GM19438 (cell line): ENCODE data around the gene CCL7.

Source experiments
- ATAC-seq: cut with Tn5 transposase; IDR thresholded peaks from one replicate; pipeline ENCODE4 v1.9.1; 2021; ENCODE audit warnings: low read depth; ENCODE audit not compliant: unreplicated experiment

The CCL7 gene

DNA sequence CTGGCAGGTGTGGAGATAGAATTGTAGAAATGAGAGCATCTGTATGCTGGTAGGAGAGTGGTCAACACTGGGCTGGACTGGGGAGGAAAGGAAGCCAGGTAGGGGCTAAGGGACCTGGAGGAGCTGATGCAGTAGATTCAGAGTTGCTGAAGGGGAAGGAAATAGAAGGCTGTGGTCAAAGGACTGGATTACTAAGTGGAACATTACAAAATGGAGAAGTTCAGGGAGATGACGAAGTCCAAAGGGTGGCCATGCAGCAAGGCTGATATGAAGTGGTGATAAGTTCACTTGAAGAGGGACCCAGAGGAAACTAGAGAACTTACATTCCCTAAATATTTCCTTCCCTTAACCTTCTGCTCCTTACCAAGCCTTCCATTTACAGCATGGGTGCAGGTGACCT is 23.6 kb upstream of the CCL7 start:
- no peak for ATAC-seq

DNA sequence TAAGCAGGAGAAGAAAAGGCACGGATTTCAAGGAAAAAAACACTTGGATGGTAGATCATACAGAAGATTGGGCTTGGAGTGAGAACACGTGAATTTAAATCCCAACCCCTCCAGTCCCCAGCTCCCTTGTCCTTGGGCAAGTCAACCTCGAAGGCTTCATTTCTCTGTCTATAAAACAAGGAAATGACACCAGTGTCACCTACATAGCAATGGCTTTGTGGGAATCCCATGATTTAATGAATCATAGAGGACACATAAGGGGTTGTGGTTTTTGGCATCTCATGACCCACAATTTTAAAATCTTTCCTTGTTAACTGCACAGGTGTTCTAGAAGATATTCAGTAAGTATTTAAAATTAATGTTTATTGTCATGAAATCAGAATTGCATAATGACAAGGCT is 23.1 kb upstream of the CCL7 start:
- no peak for ATAC-seq

DNA sequence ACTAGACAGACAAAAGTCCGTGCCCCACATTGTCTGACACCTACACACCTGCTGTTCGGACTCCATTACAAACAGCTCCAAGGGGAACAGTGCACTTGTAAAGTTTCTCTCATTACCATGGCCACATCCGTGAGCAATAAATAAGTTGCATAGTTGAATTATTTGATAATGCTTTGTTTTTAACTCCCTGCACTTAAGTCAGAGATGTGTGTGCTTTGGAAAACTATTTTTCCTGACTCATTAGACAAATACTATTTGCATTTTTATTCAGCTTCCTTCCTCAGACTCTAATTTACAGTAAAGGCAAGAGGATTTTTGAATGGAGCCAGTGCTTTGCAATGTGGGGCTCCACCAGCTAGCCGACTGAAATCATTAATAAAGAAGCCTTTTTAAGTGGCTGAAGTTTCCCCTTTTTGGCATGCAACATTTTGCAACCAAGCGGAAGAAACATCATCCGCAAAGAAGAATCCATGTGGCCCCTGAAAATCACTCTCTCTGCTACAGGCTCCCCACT is 21.5 kb upstream of the CCL7 start:
- ATAC-seq = no peak

DNA sequence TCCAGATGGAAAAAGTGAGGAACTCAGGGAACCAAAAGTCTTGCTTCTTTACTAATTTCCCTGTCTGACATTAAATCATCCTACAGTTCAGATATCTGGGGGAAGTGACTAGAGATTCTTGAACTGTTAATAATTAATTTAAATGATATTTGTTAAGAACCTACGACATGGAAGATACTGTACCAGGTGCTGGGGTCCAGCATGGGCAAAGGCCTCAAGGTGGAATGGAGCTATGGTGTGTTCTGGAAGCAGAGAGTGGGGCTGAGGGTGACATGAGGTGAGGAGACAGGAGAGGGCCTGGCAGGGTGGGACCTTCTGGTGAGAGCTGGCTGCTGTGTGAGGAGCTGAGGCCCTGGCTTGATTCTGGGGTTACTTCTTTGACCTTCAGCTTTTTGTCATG is 21.0 kb upstream of the CCL7 start:
- no peak for ATAC-seq

DNA sequence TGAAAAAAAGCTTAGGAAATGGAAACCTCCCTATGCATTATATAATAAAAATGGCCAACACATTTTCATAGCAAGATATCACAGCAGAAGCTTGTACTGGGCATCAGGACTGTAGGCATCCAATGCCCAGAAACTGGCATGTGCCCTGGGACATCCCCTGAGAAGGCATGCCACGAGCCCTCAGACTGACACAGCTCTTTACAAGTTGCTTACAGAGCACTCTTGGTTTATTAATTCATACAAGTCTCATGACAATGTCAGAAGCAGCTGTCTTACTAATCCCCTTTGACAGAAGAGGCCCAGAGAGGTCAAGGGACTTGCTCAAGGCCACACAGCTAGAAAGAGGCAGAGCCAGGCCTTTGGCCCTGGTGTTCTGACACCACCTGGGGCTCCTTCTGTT is 20.5 kb upstream of the CCL7 start:
- no peak for ATAC-seq

DNA sequence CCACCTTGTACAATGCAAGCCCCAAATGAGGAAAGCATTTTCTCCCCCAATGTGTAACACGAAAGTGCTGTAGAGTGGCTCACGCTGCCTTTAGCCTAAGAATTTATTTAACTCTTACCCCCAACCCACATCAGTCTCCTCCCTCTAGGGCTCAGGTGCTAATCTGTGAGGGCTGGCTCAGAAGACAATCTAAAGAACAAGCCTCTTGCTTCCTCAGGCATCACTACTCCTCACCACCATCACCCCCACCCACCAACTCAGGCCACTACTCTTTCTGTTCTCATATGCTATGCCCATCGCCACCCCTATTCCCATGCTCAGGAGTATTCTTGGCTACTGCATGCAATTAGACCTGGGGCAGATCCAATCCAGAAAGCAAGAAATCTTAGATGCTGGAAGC is 18.8 kb upstream of the CCL7 start:
- ATAC-seq = no peak

DNA sequence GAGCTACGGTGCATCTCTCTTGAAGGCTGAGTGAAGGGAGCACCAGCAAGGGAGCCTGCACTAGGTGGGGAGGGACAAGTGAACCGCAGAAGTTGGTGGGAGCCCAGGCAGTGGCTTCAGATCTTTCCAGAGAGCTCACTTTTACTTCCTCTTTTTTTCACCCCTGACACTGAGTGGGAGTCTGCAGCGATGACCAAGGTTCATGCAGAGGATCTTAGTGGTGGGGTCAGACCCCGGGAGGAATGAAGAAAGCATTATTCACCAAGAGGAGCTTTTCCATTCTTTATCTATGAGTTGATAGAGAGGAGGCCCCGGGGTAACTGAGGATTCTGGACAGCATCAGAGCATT is 18.0 kb upstream of the CCL7 start:
- ATAC-seq = no peak

DNA sequence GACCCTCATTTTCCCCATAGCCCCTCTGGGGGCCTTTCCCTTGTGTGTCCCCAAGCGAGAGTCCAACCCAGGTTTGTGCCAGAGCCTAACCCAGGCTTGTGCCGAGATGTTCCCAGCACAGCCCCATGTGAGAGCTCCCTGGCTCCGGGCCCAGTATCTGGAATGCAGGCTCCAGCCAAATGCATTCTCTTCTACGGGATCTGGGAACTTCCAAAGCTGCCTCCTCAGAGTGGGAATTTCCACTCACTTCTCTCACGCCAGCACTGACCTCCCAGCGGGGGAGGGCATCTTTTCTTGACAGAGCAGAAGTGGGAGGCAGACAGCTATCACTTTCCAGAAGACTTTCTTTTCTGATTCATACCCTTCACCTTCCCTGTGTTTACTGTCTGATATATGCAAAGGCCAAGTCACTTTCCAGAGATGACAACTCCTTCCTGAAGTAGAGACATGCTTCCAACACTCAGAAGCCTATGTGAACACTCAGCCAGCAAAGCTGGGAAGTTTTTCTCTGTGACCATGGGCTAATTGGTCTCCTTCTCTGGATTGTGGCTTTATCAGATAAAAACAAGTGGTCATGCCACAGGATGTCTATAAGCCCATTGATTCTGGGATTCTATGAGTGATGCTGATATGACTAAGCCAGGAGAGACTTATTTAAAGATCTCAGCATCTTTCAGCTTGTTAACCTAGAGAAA is 17.4 kb upstream of the CCL7 start:
- no peak for ATAC-seq

DNA sequence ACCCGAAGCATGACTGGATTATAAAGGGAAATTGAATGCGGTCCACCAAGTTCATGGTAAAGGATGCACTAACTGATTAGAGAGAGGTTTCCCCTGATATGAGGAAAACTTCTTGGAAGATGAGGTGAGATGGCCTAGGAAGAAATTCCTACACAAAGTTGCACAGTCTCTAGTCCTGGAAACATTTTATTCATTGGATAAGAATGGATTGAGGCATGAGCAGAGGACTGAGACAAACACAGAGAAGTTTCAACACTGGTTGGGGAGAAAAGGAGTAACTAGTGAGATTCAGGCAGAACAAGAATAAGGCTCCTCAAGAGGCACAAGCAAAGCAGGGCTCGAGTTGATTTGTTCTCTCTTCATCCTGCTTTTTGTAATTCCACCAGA is 16.9 kb upstream of the CCL7 start:
- no peak for ATAC-seq

DNA sequence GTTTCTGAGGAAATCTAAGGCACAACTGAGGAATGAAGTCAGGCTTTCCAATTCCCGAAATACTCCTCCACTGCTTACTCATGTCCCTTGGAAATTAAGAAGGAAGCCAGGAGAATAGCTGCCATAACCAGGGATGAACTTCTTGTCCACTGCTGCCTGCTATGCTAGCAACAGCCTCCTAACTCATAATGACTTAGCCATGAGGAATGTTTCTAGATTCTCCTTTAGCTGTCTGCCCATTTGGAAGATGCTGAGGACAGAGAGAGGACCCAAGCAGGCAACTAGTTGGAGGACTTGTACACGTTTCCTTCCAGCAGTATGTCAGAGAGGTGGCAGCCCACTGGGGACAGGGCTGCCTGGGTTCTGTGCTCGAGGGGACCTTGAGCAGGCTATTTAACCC is 15.9 kb upstream of the CCL7 start:
- no peak for ATAC-seq

DNA sequence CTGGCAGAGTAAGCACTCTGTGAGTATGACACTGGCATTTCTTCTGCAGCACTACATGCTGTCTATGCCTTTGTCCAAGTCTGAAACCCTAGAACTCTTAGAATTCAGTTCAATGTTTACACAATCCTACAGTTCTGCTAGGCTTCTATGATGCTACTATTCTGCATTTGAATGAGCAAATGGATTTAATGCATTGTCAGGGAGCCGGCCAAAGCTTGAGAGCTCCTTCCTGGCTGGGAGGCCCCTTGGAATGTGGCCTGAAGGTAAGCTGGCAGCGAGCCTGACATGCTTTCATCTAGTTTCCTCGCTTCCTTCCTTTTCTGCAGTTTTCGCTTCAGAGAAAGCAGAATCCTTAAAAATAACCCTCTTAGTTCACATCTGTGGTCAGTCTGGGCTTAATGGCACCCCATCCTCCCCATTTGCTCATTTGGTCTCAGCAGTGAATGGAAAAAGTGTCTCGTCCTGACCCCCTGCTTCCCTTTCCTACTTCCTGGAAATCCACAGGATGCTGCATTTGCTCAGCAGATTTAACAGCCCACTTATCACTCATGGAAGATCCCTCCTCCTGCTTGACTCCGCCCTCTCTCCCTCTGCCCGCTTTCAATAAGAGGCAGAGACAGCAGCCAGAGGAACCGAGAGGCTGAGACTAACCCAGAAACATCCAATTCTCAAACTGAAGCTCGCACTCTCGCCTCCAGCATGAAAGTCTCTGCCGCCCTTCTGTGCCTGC is 15.2 kb upstream of the CCL7 start, which contains the start of gene CCL2:
Gene CCL2 (plus strand): TSS at position 635 of the 730 bp plus-strand sequence. CDS start 65 bp downstream, at position 700.
- no peak for ATAC-seq

DNA sequence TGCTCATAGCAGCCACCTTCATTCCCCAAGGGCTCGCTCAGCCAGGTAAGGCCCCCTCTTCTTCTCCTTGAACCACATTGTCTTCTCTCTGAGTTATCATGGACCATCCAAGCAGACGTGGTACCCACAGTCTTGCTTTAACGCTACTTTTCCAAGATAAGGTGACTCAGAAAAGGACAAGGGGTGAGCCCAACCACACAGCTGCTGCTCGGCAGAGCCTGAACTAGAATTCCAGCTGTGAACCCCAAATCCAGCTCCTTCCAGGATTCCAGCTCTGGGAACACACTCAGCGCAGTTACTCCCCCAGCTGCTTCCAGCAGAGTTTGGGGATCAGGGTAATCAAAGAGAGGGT is 14.7 kb upstream of the CCL7 start:
- ATAC-seq = no peak

DNA sequence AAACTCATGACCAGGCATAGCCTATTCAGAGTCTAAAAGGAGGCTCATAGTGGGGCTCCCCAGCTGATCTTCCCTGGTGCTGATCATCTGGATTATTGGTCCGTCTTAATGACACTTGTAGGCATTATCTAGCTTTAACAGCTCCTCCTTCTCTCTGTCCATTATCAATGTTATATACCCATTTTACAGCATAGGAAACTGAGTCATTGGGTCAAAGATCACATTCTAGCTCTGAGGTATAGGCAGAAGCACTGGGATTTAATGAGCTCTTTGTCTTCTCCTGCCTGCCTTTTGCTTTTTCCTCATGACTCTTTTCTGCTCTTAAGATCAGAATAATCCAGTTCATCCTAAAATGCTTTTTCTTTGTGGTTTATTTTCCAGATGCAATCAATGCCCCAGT is 14.2 kb upstream of the CCL7 start:
- ATAC-seq = no peak

DNA sequence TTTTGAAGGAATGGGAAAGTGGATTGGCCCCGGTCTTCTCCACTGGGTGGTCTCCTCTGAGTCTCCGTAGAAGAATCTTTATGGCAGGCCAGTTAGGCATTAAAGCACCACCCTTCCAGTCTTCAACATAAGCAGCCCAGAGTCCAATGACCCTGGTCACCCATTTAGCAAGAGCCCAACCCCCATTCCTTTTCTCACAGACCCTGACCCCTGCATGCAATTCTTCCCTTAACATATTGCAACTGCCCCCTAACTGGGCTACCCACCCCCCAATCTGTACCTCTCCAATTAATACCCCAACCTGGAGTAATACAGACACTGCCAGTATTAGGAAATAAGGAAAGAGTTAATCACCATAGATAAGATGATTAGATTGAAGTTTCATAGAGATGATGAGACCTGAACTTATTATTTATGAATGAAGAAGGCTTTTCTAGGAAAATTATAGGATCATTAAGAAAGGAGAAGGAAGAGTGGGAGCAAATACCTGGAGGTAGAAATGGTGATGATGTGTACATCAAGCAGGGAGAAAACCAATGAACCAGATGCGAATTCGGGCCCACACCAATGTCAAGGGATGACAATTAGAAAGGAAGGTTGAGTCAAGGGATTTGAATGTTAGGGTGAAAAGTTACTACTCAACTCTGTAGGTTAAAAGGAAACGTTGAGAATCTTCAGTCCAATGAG is 12.6 kb upstream of the CCL7 start:
- ATAC-seq = no peak

DNA sequence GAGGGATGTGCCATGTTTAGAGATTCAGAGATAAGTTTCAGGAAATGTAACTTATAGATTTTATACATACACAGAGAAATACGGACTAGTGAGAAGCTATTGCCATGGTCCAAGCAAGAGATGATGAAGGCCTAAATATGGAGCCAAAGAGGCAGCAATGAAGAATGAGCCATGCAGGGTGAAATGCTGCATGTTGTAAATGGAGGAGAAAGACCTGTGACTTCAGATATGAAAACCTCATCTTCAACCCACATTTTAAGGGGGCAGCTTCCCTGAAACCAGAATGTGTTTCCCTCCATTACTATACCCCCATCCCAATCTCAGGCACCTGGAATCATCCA is 12.1 kb upstream of the CCL7 start:
- no peak for ATAC-seq

DNA sequence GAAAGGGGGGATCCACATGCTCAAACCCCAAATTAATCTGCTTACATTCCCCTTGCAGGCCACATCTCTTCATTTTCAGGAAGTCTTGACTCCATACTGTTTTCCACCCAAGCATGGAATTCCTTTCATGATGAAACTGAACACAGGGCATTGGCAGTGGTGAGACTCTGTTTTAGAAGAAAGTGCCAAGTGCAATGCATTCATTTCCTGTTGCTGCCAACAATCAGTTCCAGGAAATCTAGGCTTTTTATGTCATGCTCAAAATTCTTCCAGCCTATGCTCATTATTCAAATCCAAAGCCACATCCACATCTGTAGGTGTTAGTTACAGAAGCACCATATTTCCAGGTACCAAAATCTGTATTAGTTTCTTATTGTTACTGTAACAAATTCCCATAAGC is 10.9 kb upstream of the CCL7 start:
- ATAC-seq = no peak

DNA sequence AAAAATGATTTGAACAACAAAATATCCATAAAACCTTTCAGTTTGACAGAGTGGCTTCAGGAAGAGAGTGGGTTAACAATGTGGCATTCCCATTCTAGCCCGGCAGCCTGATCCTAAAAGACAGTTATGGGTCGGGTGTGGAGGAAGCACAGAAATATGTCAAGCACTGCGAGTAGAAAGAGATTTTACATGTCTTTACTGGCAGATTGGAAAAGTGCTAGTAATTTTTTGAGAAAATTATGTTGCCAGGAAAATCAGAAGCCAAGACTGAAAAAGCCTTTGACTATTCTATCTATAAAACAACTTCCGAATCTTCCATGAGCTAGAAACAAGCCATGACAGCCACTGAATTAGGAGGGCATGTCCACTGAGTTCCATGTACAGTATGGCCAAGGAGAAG is 9.2 kb upstream of the CCL7 start:
- ATAC-seq = no peak

DNA sequence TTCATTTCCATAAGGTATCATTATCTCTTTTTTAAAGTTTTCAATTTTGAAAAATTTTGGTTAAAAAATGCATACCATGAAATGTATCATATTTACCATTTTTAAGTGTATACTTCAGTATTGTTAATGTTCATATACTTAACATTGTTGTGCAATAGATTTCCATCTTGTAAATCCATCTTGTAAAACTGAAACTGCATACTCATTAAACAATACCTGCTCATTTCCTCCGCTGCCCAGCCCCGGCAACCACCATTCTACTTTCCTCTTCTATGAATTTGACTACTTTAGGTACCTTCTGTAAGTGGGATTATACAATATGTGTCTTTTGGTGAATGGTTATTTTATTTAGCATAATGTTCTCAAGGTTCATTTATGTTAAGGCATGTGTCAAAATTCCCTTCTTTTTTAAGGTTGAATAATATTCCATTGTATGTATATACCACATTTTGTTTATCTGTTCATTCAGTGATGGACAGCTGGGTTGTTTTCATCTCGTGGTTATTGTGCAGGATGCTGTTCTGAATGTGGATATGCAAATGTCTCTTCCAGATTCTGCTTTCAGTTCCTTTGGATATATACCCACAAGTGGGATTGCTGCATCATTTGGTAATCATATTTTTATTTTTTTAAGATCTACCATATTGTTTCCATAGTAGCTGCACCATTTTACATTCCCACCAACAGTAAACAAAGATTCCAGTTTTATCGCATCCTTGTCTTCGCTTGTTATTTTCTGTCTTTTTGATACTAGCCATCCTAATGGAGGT is 8.3 kb upstream of the CCL7 start:
- ATAC-seq = no peak

DNA sequence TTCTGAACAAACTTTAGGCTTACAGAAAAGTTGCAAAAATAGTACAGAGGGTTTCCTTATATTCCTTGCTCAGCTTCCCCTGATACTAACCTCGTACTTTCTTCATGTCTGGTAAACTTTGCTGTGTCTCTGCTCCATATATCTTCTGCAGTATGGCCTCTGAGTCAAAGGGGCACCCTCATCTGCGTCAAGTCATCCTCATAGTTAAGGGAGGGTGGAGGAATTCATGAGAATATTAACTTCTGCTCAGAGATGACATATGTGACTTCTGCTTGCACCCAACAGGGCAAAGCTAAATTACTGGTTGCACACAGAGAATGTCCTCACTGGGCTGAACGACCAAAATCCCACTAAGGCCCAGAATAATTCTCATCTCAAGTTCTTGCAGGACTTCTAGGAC is 4.3 kb upstream of the CCL7 start:
- ATAC-seq = no peak

DNA sequence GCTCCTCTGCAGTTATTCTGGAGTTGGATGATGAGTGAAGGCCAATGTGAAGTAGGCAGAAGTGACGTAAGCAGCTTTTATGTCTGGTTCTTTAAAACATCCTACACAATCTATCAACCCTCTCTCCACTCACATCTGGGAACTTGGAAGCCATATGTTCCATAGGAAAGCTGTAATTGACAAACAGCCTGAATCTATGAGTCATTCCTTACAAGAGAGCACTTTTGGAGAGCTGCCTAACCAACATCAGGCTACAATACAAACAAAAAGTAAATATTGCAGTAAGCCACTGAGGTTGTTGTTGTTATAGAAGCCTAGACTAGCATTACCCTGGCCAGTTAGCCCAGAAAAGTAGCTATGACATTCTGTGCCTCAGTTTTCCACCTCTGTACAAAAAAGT is 5.9 kb downstream of the CCL7 start:
- no peak for ATAC-seq

DNA sequence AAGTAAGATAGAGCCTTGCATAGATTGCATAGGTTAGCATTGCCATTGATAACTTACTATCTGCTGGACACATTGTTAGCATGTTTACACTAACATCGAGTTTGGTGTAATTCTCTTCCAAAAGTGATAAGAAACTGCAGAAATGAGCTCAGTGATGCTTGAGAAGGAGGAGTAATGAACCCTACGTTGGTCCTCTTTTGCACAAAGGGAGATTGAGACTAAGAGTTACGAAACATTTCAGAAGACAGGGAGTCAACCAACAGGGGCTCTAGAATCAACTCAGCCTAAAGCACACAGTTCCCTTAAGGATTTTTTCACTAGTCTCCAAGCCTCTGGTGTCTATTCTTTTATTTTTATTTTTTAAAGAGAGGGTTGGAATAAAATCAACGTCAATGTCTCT is 6.8 kb downstream of the CCL7 start:
- no peak for ATAC-seq
